Activated naive CD4-positive, alpha-beta T cell treated with anti-CD3 and anti-CD28 coated beads, Interleukin-2, amount 50 U/mL, for 16 hours (primary cell): Measurements from ENCODE around the gene NRL.
A peak's percentile ranks its signal among the peaks of the same experiment; 100 is the strongest.

ENCODE experiments used
- DNase-seq: peaks from one replicate; pipeline ENCODE4 v3.0.0-alpha.2; 2020

NRL gene

GRCh38 chr14:24114532-24115421 is at the start of gene NRL, which contains the start of gene DCAF11:
NRL (minus strand) TSS chr14:24114949; CDS start chr14:24082848, 32,101 bp downstream.
DCAF11 (plus strand) TSS chr14:24114777; CDS start chr14:24115595, 818 bp downstream.
- peak; percentile 98 for DNase-seq

- DNase-seq = no peak
Observed at GRCh38 chr14:24162093-24162492, 47.3 kb upstream of the NRL start.

- DNase-seq = peak; percentile 93
Observed at GRCh38 chr14:24160850-24161804, 46.4 kb upstream of the NRL start, which contains the start of gene IRF9. IRF9 (plus strand) TSS chr14:24161265; CDS start chr14:24162145, 880 bp downstream.

DNA sequence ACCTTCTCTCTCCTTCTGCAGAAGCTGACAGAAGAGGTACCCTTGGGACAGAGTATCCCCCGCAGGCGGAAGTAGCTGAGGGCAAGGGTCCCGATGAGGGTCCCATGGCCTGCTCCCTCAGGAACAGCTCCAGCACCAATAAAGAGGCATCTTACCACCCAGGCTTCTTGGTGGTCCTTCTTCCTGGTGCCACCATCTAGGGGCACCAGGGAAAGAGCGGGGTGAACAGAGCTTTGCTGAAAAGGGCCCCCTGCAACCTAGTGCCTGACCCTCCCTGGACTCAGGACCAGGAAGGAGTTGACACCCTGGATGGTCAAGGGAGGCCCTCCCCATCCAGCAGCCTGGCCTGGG is 45.7 kb upstream of the NRL start:
- DNase-seq = no peak

DNA sequence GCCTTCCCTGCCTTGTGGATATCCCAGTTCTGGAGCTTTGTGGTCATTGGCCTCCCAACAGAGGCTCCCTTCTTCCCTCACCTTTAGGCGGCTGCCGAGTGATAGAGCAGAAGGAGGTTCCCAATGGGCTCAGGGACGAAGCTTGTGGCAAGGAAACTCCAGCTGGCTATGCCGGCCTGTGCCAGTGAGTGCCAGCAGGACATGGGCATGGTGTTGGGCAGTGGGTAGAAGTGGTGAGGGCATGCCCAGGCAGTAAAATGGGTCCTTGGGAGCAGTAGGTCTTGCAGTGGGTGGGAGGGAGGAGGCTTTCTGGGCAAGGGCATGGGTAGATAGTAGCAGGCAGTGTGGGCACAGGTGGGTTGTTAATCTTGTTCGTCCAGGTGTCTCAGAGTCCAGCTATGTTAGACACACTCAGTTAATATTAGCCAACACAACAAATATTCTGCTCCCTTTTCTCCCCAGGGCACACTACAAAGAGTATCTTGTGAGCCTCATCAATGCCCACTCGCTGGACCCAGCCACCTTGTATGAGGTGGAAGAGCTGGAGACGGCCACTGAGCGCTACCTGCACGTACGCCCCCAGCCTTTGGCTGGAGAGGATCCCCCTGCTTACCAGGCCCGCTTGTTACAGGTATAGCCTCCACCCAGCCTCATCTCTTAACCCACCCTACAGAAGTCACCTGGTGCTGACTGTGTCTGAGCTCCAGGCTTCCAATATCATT is 45.2 kb upstream of the NRL start:
- no peak for DNase-seq

DNA sequence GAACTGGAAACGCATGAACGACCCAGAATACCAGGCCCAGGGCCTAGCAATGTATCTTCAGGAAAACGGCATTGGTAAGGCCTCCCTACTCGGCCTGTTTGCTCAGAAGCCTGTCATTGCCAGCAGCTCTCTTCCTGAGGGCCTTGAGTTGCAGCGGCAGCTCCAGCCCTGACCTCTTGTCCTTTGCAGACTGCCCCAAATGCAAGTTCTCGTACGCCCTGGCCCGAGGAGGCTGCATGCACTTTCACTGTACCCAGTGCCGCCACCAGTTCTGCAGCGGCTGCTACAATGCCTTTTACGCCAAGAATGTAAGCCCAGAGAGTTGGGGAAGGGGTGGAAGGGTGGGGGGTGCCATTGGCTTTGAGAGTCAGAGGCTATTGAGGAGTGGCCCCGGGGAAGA is 42.6 kb upstream of the NRL start:
- DNase-seq = no peak

DNA sequence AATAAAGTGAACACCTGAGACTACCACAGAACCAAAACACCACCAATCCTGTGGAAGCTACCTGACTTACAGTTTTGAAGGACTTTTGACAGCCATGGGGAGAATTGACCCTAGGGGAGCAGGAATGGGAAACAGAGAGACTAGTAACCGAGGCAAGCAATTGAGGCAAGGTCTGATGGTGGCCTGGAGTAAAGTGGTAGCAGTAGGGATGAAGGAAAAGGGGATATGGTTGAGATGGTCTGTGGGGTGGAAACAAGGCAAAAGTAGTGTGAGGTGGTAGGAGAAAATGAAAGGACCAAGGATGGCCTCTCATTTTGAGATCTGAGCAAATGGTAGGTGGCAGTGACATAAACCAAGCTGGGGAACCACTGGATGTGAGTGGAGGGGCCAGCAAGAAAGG is 42.1 kb upstream of the NRL start:
- no peak for DNase-seq

GRCh38 chr14:24155100-24155499 is 40.4 kb upstream of the NRL start:
- no peak for DNase-seq

DNA sequence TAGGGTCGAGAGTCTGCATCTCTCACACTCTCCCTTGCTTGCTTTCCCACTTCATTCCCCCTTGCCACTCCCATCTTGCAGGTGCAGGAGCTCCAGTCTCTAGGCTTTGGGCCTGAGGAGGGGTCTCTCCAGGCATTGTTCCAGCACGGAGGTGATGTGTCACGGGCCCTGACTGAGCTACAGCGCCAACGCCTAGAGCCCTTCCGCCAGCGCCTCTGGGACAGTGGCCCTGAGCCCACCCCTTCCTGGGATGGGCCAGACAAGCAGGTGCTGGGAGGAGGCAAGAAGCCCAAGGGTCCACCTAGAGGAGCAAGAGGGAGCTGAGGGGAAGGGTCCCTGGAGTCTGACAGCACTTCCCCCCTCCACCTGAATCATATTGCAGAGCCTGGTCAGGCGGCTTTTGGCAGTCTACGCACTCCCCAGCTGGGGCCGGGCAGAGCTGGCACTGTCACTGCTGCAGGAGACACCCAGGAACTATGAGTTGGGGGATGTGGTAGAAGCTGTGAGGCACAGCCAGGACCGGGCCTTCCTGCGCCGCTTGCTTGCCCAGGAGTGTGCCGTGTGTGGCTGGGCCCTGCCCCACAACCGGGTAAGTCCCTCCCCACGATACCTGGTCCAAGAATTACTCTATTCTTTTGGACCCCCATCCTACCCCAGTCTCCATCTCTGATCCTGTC is 36.8 kb upstream of the NRL start:
- no peak for DNase-seq

DNA sequence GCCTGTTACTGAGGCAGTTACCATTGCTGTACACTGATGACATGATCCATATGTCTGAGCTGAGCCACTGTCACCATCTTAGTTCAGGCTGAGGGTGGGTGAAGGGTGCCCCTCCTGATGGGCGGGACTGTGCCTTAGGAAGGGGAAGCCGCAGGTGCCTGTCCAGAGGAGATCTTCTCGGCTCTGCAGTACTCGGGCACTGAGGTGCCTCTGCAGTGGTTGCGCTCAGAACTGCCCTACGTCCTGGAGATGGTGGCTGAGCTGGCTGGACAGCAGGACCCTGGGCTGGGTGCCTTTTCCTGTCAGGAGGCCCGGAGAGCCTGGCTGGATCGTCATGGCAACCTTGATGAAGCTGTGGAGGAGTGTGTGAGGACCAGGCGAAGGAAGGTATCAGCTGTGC is 36.2 kb upstream of the NRL start:
- DNase-seq = no peak

- no peak for DNase-seq
Observed at GRCh38 chr14:24150567-24150966, 35.8 kb upstream of the NRL start.

DNA sequence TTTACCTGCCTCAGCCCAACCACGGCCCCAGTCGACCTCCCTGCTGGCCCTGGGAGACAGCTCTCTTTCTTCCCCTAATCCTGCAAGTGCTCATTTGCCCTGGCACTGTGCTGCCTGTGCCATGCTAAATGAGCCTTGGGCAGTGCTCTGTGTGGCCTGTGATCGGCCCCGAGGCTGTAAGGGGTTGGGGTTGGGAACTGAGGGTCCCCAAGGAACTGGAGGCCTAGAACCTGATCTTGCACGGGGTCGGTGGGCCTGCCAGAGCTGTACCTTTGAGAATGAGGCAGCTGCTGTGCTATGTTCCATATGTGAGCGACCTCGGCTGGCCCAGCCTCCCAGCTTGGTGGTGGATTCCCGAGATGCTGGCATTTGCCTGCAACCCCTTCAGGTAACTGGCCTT is 35.3 kb upstream of the NRL start:
- DNase-seq = no peak

DNA sequence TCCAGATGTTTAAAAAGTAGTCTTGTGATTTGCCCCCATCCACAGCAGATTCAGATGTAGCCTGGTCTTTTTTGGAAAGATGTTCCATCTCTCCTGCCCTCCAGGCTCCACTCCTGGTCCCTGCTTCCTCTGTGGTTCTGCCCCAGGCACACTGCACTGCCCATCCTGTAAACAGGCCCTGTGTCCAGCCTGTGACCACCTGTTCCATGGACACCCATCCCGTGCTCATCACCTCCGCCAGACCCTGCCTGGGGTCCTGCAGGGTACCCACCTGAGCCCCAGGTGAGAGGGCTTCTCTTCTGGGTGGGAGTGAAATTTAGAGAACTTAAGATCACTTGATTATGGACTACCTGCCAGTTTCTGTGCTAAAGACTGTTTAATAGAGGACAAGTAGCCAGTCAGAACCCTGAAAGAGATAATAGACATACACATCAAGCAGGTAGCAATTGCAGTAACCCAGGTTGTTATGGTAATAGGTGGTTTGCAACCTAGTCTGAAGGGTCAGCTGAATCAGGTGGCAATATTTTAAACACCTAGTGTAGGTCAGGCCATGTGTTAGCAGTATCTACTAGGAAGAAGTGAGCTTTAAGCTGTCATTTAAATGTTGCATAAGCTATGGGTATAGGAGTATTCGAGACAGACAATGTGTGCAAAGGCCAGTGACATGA is 34.7 kb upstream of the NRL start:
- DNase-seq = no peak

DNA sequence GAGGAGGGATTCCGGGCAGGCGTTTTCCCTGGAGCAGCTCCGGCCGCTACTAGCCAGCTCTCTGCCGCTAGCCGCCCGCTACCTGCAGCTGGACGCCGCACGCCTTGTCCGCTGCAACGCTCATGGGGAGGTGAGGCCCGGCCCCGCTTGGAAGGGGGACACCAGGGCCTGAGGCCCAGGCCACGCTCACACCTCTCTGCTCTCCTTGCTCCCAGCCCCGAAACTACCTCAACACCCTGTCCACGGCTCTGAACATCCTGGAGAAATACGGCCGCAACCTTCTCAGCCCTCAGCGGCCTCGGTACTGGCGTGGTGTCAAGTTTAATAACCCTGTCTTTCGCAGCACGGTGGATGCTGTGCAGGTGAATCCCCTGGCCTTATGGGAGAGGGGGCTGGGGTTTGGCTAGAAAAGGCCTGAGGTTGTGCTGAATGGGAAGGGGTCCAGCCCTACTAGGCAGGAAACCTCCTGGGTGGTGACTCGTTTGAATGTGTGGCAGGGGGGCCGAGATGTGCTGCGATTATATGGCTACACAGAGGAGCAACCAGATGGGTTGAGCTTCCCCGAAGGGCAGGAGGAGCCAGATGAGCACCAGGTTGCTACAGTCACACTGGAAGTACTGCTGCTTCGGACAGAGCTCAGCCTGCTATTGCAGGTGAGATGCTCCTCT is 33.1 kb upstream of the NRL start:
- DNase-seq = no peak

- peak; percentile 99 for DNase-seq
Observed at GRCh38 chr14:24146978-24147760, 32.4 kb upstream of the NRL start, which contains the start of gene RNF31. RNF31 (plus strand) TSS chr14:24147498; CDS start chr14:24147699, 201 bp downstream.

DNA sequence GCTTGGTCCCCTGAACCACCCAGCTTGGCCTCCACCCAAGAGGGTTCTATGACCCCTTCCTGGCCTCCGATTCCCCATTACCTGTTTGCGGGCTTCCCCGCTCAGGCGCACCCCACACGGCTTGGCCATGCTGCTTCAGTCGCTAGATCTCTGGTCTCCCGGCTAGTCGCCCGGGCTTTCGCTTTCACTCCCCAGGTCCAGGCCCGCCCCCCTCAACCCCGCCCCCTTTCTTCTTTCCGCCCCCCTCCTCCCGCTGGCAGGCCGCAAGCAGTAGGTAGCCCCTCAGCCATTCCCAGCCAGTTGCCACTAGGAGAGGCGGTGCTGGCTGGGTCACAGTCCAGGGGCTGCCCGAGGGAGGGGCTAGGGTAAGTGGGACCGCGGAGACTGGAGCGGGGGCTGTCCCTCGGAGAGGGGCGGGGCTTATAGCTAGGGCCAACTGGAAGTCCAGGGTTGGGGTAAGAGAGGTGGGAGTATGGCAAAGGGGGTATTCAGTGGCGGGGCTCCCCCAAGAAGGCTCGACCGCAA is 31.8 kb upstream of the NRL start, which contains the start of gene PSME2:
Gene PSME2 (minus strand): TSS at position 158 of the 525 bp plus-strand sequence. CDS start 29 bp downstream, at position 129.
- DNase-seq = peak; percentile 82

- no peak for DNase-seq
Observed at GRCh38 chr14:24145690-24146452, 31.1 kb upstream of the NRL start.

- DNase-seq = no peak
Observed at GRCh38 chr14:24145219-24145618, 30.5 kb upstream of the NRL start.

- DNase-seq = no peak
Observed at GRCh38 chr14:24144451-24144850, 29.7 kb upstream of the NRL start.
